VCaP (cell line): ENCODE results near the gene DNAJC1.

Source experiments
- H3K27ac ChIP-seq: fragments of 450-650 bp; 2 replicates; pipeline ENCODE4 v1.5.1; 2017
- CTCF ChIP-seq: fragments of 450-650 bp; conservative IDR thresholded peaks from 2 replicates; pipeline ENCODE4 v1.5.1; 2017; ENCODE audit warnings: mild to moderate bottlenecking, moderate library complexity

The DNAJC1 gene

DNA sequence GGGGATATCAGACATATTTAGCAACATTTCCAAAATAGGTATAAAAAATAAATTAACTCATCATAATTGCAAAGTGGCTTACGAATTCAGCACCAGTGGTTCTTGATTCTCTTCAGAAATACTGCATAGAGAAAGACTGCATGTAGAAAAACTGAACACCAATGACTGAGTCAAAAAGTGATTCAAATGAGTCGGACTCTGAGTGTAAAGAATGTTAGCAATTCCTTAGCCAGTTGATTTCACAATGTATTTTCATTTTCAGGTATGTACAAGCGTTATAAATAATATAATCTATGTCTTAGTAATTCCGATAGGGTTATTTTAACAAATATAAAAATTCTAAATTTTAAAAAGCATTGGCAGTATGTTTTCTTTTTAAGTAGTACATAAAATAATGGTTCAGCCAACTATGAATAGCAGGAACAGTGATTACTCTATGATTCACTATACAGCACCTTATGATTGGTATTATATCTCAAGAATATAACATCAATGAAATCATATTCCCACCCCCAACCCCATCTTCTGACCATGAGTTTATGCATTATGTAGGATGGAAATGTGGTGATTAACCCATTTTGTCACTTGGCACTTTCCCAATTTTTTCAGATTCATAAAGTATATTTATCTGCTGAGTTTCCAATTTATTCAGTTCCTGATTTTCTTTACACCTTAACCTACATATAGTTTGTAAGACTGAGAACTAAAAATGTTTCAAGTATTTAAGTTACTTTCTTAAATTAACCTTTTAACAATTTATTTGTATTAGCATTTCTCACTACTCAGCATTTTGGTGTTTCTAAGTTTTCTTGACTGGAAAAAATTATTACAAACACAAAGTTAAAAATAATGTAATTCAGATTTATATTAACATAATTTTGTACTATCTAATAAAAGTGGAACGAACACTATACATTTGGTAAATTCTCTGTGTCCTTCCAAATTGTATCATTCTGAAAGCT lies 33.9 kb downstream of the DNAJC1 start:
- TF ChIP-seq CTCF = no peak
- no peak overlapping the region for H3K27ac ChIP-seq

DNA sequence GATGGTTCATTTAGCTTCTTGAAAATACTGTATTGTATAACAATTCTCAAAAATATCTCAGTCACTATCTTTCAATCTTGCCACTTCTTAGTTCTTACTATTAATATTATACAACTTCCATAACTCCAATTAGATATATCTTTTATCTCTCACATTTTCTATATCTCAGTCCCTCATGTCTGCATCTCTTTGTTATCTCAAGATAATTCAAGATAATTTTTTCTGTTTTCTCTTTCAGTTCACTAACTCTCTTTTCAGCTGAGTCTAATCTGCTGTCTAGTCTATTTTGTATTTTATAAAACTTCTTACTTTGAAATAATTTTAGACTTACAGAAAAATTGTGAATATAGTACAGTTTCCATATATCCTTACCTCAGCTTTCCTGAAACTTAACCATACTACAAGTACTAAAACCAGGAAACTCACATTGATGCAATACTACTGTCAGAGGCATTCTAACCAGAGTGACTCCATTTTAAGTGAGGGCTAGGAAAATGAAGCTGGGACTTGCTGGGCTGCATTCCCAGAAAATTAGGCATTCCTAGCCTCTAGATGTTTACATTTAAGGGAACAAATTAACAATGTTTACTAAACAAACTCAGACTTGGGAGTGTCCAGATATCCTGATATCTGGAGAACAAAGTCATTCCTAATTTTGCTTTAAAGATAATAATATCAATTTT lies 38.4 kb downstream of the DNAJC1 start:
- TF ChIP-seq CTCF = no peak
- H3K27ac ChIP-seq = no peak overlapping the region

DNA sequence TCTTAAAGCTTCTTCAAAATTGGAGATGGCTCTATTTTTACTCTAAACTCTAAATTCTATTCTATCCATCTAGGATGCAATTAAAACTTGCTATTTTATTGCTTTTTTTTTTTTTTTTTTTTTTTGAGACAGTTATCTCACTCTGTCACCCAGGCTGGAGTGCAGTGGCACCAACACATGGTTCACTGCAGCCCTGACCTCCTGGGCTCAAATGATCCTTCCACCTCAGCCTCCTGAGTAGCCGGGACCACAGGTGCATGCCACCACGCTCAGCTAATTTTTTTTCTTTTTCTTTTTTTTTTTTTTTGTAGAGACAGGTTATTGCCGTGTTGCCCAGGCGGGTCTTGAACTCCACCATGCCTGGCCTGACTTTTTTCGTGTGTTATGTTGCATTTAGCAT lies 41.2 kb downstream of the DNAJC1 start:
- H3K27ac ChIP-seq = no peak overlapping the region
- TF ChIP-seq CTCF = no peak

- TF ChIP-seq CTCF = no peak
- H3K27ac ChIP-seq = no peak overlapping the region
Observed at GRCh38 chr10:21961847-21962246, 41.7 kb downstream of the DNAJC1 start.

- TF ChIP-seq CTCF = no peak; the same call in 1 of the 2 replicates
Observed at GRCh38 chr10:21959998-21960397, 43.5 kb downstream of the DNAJC1 start.

GRCh38 chr10:21954690-21955089 lies 48.8 kb downstream of the DNAJC1 start:
- no peak overlapping the region for H3K27ac ChIP-seq
- no peak for TF ChIP-seq CTCF

More at GRCh38 chr10:21959998-21960397, 43.5 kb downstream of the DNAJC1 start:
- H3K27ac ChIP-seq = no peak overlapping the region

DNA sequence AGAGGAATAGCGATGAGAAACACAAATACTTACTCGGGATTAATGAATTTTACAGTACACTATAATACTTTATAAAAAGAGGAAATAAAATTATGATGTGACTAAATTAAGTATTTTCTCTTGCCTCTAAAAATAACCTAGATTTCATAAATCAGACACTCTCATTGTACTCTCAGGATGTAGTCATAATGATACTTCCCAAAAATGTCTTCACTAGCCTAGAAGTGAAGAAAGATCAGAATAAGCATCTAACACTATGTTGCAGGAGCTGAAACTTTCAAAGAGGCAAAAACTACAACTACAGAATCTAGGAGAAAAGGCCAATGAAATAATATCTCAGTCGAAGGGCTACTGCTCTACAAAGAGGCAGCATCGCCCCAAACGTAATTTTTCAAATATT lies 49.4 kb downstream of the DNAJC1 start:
- no peak overlapping the region for H3K27ac ChIP-seq
- TF ChIP-seq CTCF = no peak
